Neural progenitor cell (in vitro differentiated cells): ENCODE measurements around the gene KCNH1. TPM values are rescaled to one million over a fixed set of nuclear protein-coding genes. Genes with fewer than 3 reads are reported as not detected.

Experiments used
- DNase-seq: peaks from one replicate; pipeline ENCODE4 v3.0.0-alpha.2; 2016; ENCODE audit warnings: low spot score
- H2AFZ ChIP-seq: fragments of 200-600 bp; sonication (generic); replicated peaks from 2 replicates; pipeline ENCODE4 v1.6.1; 2016; ENCODE audit warnings: antibody characterized with exemption
- H3F3A ChIP-seq: fragments of 200-600 bp; sonication (generic); 2 replicates; pipeline ENCODE4 v1.6.1; 2016; ENCODE audit warnings: antibody characterized with exemption, low read depth
- H3K27ac ChIP-seq: fragments of 200-600 bp; sonication (generic); 2 replicates; pipeline ENCODE4 v1.5.1; 2016; ENCODE audit warnings: mild to moderate bottlenecking
- H3K27me3 ChIP-seq: fragments of 200-600 bp; sonication (generic); 2 replicates; pipeline ENCODE4 v1.6.1; 2016; ENCODE audit warnings: mild to moderate bottlenecking, moderate library complexity
- H3K36me3 ChIP-seq: fragments of 200-600 bp; sonication (generic); 2 replicates; pipeline ENCODE4 v1.5.1; 2016
- H3K4me1 ChIP-seq: fragments of 200-600 bp; sonication (generic); 2 replicates; pipeline ENCODE4 v1.6.1; 2016; ENCODE audit warnings: mixed run types
- H3K4me2 ChIP-seq: fragments of 200-600 bp; sonication (generic); 2 replicates; pipeline ENCODE4 v1.6.1; 2016
- H3K4me3 ChIP-seq: fragments of 200-600 bp; sonication (generic); 2 replicates; pipeline ENCODE4 v1.5.1; 2016
- H3K79me2 ChIP-seq: fragments of 200-600 bp; sonication (generic); 2 replicates; pipeline ENCODE4 v1.6.1; 2016; ENCODE audit warnings: low read depth
- H3K9ac ChIP-seq: fragments of 200-600 bp; sonication (generic); 2 replicates; pipeline ENCODE4 v1.6.1; 2016
- H3K9me3 ChIP-seq: fragments of 200-600 bp; sonication (generic); 2 replicates; pipeline ENCODE4 v1.5.1; 2016; ENCODE audit warnings: low read depth
- H4K20me1 ChIP-seq: fragments of 200-600 bp; sonication (generic); 2 replicates; pipeline ENCODE4 v1.6.1; 2016; ENCODE audit warnings: low read depth
- H3K27ac Mint-ChIP-seq: 3 replicates; pipeline ENCODE4 v1.8.0; 2021; ENCODE audit warnings: mixed read lengths
- H3K27me3 Mint-ChIP-seq: 2 replicates; pipeline ENCODE4 v1.8.0; 2022; ENCODE audit warnings: low read depth, mild to moderate bottlenecking, inconsistent platforms, moderate library complexity, mixed read lengths; ENCODE audit not compliant: insufficient read depth
- H3K36me3 Mint-ChIP-seq: 3 replicates; pipeline ENCODE4 v1.8.0; 2021; ENCODE audit warnings: mixed read lengths
- H3K4me1 Mint-ChIP-seq: 3 replicates; pipeline ENCODE4 v1.8.0; 2021; ENCODE audit warnings: mixed read lengths
- H3K4me3 Mint-ChIP-seq: 3 replicates; pipeline ENCODE4 v1.8.0; 2021; ENCODE audit warnings: mild to moderate bottlenecking, moderate library complexity, mixed read lengths
- H3K9me3 Mint-ChIP-seq: 3 replicates; pipeline ENCODE4 v1.8.0; 2020; ENCODE audit warnings: mixed read lengths
- EZH2 ChIP-seq: fragments of 200-600 bp; sonication (generic); IDR thresholded peaks from 2 replicates; pipeline ENCODE4 v1.6.1; 2017; ENCODE audit warnings: antibody characterized with exemption, mild to moderate bottlenecking, moderate library complexity
- EZH2phosphoT487 ChIP-seq: fragments of 200-600 bp; sonication (generic); IDR thresholded peaks from 2 replicates; pipeline ENCODE4 v1.6.1; 2017; ENCODE audit warnings: antibody characterized with exemption
- total RNA-seq: library from RNA; depleted of rRNA; stranded (reverse); fragments of >200 nt; gene quantifications from 2 replicates; pipeline ENCODE4 v1.2.3, GENCODE V29; 2015; ENCODE audit warnings: low replicate concordance
- TF ChIP-seq, protein P1 (sequence below): fragments of 200-600 bp; sonication (generic); IDR thresholded peaks from 2 replicates; pipeline ENCODE4 v1.5.1; 2017; ENCODE audit warnings: antibody characterized with exemption, mild to moderate bottlenecking

KCNH1 gene
- total RNA-seq, 1 donor from 2014 or later, result 1.6 TPM

DNA sequence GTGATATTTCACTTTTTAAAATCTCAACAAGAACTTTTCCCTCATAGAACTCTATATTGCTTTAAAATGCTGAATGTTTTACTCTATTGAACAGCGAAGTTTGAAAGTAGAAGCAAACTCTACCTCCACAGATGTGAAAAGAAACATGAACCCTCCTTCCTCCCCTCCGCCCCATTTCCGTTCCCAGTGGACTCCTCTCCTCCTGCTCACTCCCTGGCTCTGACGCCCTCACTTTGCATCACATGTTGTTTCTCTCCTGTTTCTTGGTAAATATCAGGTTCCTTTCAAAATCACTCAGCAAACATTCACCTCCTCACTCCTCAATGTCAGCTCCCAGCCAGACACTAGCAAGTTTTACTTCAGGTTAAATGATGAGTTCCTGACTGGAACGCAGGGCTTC lies 34.6 kb downstream of the KCNH1 start:
- no peak for DNase-seq
- Mint-ChIP-seq H3K9me3 (no peaks in the 10 kb centered on the region), H3K36me3 (no peaks in the 10 kb centered on the region), H3K4me1 (peaks cover 7% of the 10 kb centered on the region), H3K27me3 (peaks cover 2% of the 10 kb centered on the region), H3K4me3 (no peak overlapping the region), H3K27ac (no peak overlapping the region)
- Histone ChIP-seq H3K4me3 (no peak overlapping the region), H3K4me1 (peaks cover 17% of the 10 kb centered on the region), H4K20me1 (no peaks in the 10 kb centered on the region), H3K4me2 (no peak overlapping the region), H3K27me3 (no peaks in the 10 kb centered on the region), H3K79me2 (no peaks in the 10 kb centered on the region), H3K27ac (no peak overlapping the region), H3K36me3 (no peaks in the 10 kb centered on the region), H3K9ac (no peak overlapping the region), H3K9me3 (no peaks in the 10 kb centered on the region), H2AFZ (no peak overlapping the region), H3F3A (no peaks in the 10 kb centered on the region)
- TF ChIP-seq EZH2phosphoT487 (no peak), EZH2 (no peak)
- TF ChIP-seq, protein P1, sequence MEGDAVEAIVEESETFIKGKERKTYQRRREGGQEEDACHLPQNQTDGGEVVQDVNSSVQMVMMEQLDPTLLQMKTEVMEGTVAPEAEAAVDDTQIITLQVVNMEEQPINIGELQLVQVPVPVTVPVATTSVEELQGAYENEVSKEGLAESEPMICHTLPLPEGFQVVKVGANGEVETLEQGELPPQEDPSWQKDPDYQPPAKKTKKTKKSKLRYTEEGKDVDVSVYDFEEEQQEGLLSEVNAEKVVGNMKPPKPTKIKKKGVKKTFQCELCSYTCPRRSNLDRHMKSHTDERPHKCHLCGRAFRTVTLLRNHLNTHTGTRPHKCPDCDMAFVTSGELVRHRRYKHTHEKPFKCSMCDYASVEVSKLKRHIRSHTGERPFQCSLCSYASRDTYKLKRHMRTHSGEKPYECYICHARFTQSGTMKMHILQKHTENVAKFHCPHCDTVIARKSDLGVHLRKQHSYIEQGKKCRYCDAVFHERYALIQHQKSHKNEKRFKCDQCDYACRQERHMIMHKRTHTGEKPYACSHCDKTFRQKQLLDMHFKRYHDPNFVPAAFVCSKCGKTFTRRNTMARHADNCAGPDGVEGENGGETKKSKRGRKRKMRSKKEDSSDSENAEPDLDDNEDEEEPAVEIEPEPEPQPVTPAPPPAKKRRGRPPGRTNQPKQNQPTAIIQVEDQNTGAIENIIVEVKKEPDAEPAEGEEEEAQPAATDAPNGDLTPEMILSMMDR, result no peak

DNA sequence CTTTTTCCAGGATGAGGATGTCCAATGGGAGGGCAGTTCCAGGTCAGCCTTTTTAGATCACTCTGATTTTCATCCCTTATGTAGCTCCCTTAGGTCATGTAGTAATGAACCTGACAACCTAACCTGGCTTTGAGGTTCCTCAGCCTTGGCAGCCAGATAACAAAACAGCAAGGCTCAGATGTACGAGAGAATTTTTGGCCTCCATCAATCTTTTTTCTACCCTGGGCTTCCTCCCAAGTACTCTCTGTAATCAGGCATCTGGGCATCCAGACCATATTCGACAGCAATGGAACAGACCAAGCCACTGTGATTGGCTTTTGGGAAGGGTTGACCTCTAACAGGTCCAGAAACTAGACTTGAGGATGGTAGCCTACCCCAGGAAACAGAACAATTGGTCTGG lies 38.6 kb downstream of the KCNH1 start:
- Mint-ChIP-seq H3K36me3 (no peaks in the 10 kb centered on the region), H3K27ac (no peak overlapping the region), H3K4me3 (no peak overlapping the region), H3K9me3 (no peaks in the 10 kb centered on the region), H3K27me3 (peaks cover 2% of the 10 kb centered on the region), H3K4me1 (no peaks in the 10 kb centered on the region)
- TF ChIP-seq, protein P1, result no peak
- TF ChIP-seq EZH2, result no peak
- TF ChIP-seq EZH2phosphoT487, result no peak
- H3K9me3 ChIP-seq, result no peaks in the 10 kb centered on the region
- H3K4me1 ChIP-seq, result no peaks in the 10 kb centered on the region
- H3K79me2 ChIP-seq, result no peaks in the 10 kb centered on the region
- no peak overlapping the region for H3K9ac ChIP-seq
- H2AFZ ChIP-seq, result no peak overlapping the region
- no peaks in the 10 kb centered on the region for H3K36me3 ChIP-seq
- DNase-seq, result no peak
- H3K4me3 ChIP-seq, result no peak overlapping the region
- H3F3A ChIP-seq, result no peaks in the 10 kb centered on the region
- no peak overlapping the region for H3K27ac ChIP-seq
- no peaks in the 10 kb centered on the region for H3K27me3 ChIP-seq
- H3K4me2 ChIP-seq, result no peak overlapping the region
- no peaks in the 10 kb centered on the region for H4K20me1 ChIP-seq

DNA sequence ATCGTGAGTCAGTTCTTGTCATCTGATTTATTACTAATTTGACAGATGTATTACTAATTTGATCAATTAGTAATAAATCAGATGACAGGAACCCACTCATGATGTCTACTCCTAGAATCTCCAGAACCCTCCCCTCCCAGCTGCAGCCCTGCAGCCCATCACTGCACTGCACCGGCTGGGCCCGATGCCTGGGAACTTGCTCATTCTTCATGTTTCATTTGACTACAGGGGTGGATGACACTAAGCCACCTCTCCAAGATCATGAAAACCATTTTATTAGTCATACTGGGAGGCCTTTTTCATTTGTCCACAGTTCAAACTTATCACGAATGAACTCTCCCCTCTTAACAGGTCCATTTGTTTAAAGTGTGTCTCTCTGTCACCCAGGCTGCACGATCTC lies 41.0 kb downstream of the KCNH1 start:
- Mint-ChIP-seq H3K27ac (no peak overlapping the region), H3K27me3 (peaks cover 2% of the 10 kb centered on the region), H3K9me3 (no peaks in the 10 kb centered on the region), H3K4me3 (no peak overlapping the region), H3K36me3 (no peaks in the 10 kb centered on the region), H3K4me1 (no peaks in the 10 kb centered on the region)
- H3K36me3 ChIP-seq, result no peaks in the 10 kb centered on the region
- H2AFZ ChIP-seq, result no peak overlapping the region
- H3K9ac ChIP-seq, result no peak overlapping the region
- no peak overlapping the region for H3K4me3 ChIP-seq
- H3K4me1 ChIP-seq, result no peaks in the 10 kb centered on the region
- H3K27me3 ChIP-seq, result no peaks in the 10 kb centered on the region
- H3K4me2 ChIP-seq, result no peak overlapping the region
- no peak overlapping the region for H3K27ac ChIP-seq
- DNase-seq, result no peak
- H3K9me3 ChIP-seq, result no peaks in the 10 kb centered on the region
- H3K79me2 ChIP-seq, result no peaks in the 10 kb centered on the region
- TF ChIP-seq EZH2 (no peak), EZH2phosphoT487 (no peak)
- TF ChIP-seq, protein P1, result no peak
- H4K20me1 ChIP-seq, result no peaks in the 10 kb centered on the region
- H3F3A ChIP-seq, result no peaks in the 10 kb centered on the region
